WI38 (cell line): ENCODE data around the gene TOP2A.
"Not testable (repeated sequence)": the region's sequence is repeated elsewhere in the genome, so short reads cannot be mapped to it uniquely, and the experiment has no call there.

Source experiments
- H3K4me3 ChIP-seq: 2 replicates; pipeline ENCODE4 v1.5.1; 2011; ENCODE audit warnings: low read depth, mild to moderate bottlenecking, control low read depth, low read length
- CTCF ChIP-seq: IDR thresholded peaks from 2 replicates; pipeline ENCODE4 v1.5.1; 2012; ENCODE audit warnings: low read depth, mild to moderate bottlenecking, control low read depth, low read length

Gene TOP2A

GRCh38 chr17:40412880-40413279 lies 4.8 kb downstream of the TOP2A start:
- TF ChIP-seq CTCF: no peak
- no peak overlapping the region for H3K4me3 ChIP-seq

DNA sequence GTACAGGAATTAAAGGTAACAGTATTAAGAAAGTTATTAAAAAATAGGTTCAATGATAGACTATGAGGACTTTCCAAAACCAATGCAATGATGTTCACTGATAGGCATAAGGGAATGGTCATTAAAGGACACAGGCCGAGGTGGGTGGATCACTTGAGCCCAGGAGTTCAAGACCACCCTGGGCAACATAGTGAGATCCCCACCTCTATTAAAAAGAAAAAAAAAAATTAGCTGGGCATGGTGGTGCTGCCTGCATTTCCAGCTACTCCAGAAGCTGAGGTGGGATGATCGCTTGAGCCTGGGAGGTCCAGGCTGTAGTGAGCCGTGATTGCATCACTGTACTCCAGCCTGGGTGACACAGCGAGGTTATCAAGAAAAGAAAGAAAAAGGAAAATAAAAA lies 5.9 kb downstream of the TOP2A start:
- TF ChIP-seq CTCF: no peak

GRCh38 chr17:40410082-40410481 lies 7.6 kb downstream of the TOP2A start:
- no peak for TF ChIP-seq CTCF
- no peak overlapping the region for H3K4me3 ChIP-seq

More for the DNA sequence above, 5.9 kb downstream of the TOP2A start:
- H3K4me3 ChIP-seq: no peak overlapping the region

DNA sequence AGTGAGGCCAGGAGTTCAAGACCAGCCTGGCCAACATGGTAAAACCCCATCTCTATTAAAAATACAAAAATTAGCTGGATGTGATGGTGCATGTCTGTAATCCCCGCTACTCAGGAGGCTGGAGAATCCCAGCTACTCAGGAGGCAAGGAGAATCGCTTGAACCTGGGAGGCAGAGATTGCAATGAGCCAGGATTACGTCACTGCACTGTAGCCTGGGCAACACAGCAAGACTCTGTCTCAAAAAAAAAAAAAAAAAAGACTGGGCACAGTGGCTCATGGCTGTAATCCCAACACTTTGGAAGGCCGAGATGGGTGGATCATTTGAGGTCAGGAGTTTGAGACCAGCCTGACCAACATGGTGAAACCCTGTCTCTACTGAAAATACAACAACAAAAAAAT lies 8.2 kb downstream of the TOP2A start:
- H3K4me3 ChIP-seq: not testable (repeated sequence)

DNA sequence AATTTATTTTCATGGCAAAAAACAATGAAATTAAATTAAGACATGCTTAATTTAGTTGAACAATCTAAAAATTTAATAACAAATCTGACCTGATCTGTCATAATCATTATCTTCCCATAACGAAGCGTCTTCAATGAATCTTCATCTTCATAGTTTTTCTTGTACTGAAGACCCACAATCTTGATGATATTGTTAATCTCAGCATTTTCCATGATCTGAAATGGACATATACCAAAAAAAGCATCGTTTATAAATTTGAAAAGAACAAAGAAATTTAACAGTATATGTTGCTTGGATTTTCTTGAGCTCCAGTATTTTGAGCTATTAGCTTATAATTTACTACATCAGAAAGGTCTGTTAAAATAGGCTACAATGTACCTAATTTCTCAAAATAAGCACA lies 10.2 kb downstream of the TOP2A start:
- H3K4me3 ChIP-seq: no peak overlapping the region
- TF ChIP-seq CTCF: no peak

- no peak overlapping the region for H3K4me3 ChIP-seq
- no peak for TF ChIP-seq CTCF
Observed at GRCh38 chr17:40404003-40404402, 13.7 kb downstream of the TOP2A start.

- H3K4me3 ChIP-seq: no peak overlapping the region
- TF ChIP-seq CTCF: no peak
Observed at GRCh38 chr17:40402668-40403067, 15.0 kb downstream of the TOP2A start.

DNA sequence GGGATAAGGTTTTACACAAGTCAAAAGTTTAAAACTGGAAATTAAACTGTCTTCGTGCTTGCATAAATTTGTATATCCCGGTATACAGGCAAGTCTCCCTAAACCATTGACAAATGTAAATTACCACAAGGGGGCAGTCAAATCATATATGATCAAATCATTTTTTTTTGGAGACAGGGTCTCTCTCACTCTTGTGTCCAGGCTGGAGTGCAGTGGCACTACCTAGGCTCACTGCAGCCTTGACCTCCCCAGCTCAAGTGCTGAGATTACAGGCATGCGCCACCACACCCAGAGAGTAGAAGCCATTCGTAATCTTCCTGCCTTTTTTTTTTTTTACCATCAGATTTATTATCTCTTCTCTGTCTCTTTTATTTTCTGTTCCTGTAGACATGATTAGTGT lies 18.5 kb downstream of the TOP2A start:
- TF ChIP-seq CTCF: no peak
- no peak overlapping the region for H3K4me3 ChIP-seq

- not testable (repeated sequence) for H3K4me3 ChIP-seq
Observed at GRCh38 chr17:40386555-40386954, 31.1 kb downstream of the TOP2A start.
